BLaER1 treated with 17β-estradiol and CSF1 and Interleukin-3, amounts not matched to agents 10 nM and 100 nM (cell line): ENCODE data around the gene CENPP.

Experiments
- H3K27ac ChIP-seq, 11 experiments: shearing (Covaris generic); formaldehyde crosslinking; 2 replicates each; pipeline ENCODE4 v1.8.1; 2022
- H3K27me3 ChIP-seq, 11 experiments: shearing (Covaris generic); formaldehyde crosslinking; 2 replicates each; pipeline ENCODE4 v1.8.1; 2022
- H3K36me3 ChIP-seq, 11 experiments: shearing (Covaris generic); formaldehyde crosslinking; 2 replicates each; pipeline ENCODE4 v1.8.1; 2022
- H3K4me1 ChIP-seq, 10 experiments: shearing (Covaris generic); formaldehyde crosslinking; 2 replicates each; pipeline ENCODE4 v1.8.1; 2022
- H3K4me2 ChIP-seq, 11 experiments: shearing (Covaris generic); formaldehyde crosslinking; 2 replicates each; pipeline ENCODE4 v1.8.1; 2022
- H3K4me3 ChIP-seq, 10 experiments: shearing (Covaris generic); formaldehyde crosslinking; 2 replicates each; pipeline ENCODE4 v1.8.1; 2022
- H3K9ac ChIP-seq, 11 experiments: shearing (Covaris generic); formaldehyde crosslinking; 2 replicates each; pipeline ENCODE4 v1.8.1; 2022
- H3K9me3 ChIP-seq, 11 experiments: shearing (Covaris generic); formaldehyde crosslinking; replicated peaks in 1 of 11; 2 replicates each; pipeline ENCODE4 v1.8.1; 2022
- H4K20me1 ChIP-seq, 11 experiments: shearing (Covaris generic); formaldehyde crosslinking; 2 replicates each; pipeline ENCODE4 v1.8.1; 2022
- Cebpa-rat ChIP-seq, 11 experiments: shearing (Covaris generic); IDR thresholded peaks; 2 replicates each; pipeline ENCODE4 v1.8.1; 2022

Gene CENPP

DNA sequence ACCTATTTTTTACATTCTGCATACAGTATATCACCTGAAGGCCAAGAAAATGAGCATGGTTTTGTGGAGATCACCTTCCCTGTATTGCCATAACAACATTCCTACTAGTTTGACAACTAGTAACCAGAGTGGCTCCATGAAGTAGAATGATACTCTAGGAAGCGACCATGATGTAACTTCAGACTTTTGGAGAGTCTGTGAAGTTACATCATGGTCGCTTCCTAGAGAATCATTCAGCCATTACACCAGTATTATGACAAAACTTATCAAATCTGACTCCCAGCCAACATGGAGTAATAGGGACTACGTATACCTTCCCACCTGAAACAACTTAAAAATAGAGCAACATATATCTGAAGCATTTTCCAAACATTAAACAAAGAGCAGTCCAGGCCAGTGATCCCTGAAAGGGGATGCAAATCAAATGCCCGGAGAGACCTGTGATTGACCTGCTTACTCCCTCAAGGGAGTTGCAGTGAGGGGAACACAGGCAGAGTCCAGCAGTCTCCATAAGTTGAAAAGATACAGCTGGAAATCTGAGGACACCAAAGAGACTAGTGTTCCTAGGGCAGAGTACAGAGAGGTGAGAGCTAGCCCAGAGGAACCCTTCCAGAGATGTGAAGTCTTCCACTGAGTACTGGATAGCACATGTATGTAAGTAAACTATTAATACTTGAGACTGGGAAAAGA is 202.2 kb downstream of the CENPP start:
- Histone ChIP-seq H4K20me1 (no peaks in the 10 kb centered on the region), H3K27ac (no peak overlapping the region), H3K9me3 (peaks cover 8 to 23% (median 18%) of the 10 kb centered on the region in 11 experiments; a peak in 15 of 22 replicates), H3K4me1 (no peaks in the 10 kb centered on the region; a peak in 1 of 20 replicates), H3K9ac (no peak overlapping the region), H3K36me3 (peaks cover 0 to 6% (median 0%) of the 10 kb centered on the region in 11 experiments; a peak in 3 of 22 replicates), H3K27me3 (no peaks in the 10 kb centered on the region), H3K4me3 (no peak overlapping the region), H3K4me2 (no peak overlapping the region; a peak in 1 of 22 replicates)
- TF ChIP-seq Cebpa-rat (IDR thresholded peaks at IDR 0.05) = no peak

DNA sequence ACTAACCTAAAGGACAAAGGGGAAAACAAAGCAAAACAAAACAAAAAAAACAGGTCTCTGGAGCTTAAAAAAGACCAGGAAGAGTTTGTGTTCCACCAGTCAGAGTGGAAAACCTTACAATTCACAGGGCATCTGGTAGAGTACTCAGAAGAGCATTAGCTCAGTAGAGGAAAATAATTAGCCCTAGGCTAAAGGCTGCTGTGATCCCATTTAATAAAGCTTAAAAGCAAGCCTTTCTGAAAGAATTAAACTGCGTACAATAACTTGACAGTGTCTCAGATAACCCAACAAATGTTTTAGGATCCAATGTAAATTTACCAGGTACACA is 202.7 kb downstream of the CENPP start:
- H3K27me3 ChIP-seq = no peaks in the 10 kb centered on the region
- no peak overlapping the region for H3K9ac ChIP-seq
- H3K4me2 ChIP-seq = no peak overlapping the region
- H3K27ac ChIP-seq = no peak overlapping the region
- H3K36me3 ChIP-seq = peaks cover 0 to 6% (median 0%) of the 10 kb centered on the region in 11 experiments; a peak in 3 of 22 replicates
- H3K4me3 ChIP-seq = no peak overlapping the region
- peaks cover 0 to 2% (median 0%) of the 10 kb centered on the region in 10 experiments; a peak in 5 of 20 replicates for H3K4me1 ChIP-seq
- H3K9me3 ChIP-seq = peaks cover 9 to 28% (median 18%) of the 10 kb centered on the region in 11 experiments; a peak in 15 of 22 replicates
- no peaks in the 10 kb centered on the region for H4K20me1 ChIP-seq
- TF ChIP-seq Cebpa-rat (IDR thresholded peaks at IDR 0.05) = no peak

DNA sequence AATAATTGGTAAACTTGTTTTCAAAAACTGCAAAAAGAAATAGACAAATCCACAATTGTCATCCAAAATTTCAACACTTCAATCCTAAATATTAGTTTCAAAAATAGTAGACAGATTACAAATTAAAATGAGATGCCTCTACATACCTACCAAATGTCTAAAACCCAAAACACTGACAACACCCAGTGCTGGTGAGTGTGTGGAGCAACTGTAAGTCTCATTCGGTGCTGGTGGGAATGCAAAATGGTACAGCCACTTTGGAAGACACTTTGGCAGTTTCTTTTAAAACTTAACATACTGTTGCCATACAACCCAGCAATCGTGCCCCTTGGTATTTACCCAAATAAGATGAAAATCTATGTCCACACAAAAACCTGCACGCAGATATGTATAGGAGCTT is 203.4 kb downstream of the CENPP start:
- no peak for TF ChIP-seq Cebpa-rat (IDR thresholded peaks at IDR 0.05)
- Histone ChIP-seq H4K20me1 (no peaks in the 10 kb centered on the region), H3K27me3 (no peaks in the 10 kb centered on the region), H3K4me3 (no peak overlapping the region), H3K36me3 (peaks cover 0 to 6% (median 0%) of the 10 kb centered on the region in 11 experiments; a peak in 3 of 22 replicates), H3K27ac (no peak overlapping the region), H3K9me3 (peaks cover 9 to 29% (median 18%) of the 10 kb centered on the region in 11 experiments; a peak in 15 of 22 replicates), H3K4me1 (peaks cover 3 to 8% (median 4%) of the 10 kb centered on the region in 10 experiments), H3K9ac (no peak overlapping the region), H3K4me2 (no peak overlapping the region)

DNA sequence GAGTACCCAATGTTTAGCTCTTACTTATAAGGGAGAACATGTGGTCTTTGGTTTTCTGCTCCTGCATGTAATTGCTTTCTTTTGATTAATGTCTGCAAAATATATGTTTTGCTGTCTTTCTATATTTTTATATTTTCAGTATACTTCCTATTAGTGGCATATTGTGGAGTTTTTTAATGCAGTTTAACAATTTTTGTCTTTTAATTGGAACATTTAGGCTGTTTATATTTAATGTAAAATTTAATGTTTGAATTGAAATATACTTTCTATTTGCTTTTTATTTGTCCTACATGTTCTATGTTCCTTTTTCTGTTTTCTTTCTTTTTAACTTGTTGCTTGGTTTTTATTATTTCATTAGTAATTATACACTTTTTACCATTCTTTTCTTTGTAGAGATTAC is 205.1 kb downstream of the CENPP start:
- Histone ChIP-seq H3K9ac (no peak overlapping the region), H3K27me3 (no peaks in the 10 kb centered on the region), H3K4me3 (no peak overlapping the region), H4K20me1 (no peaks in the 10 kb centered on the region), H3K36me3 (peaks cover 0 to 6% (median 0%) of the 10 kb centered on the region in 11 experiments; a peak in 2 of 22 replicates), H3K4me2 (no peak overlapping the region), H3K4me1 (peaks cover 14 to 21% (median 16%) of the 10 kb centered on the region in 10 experiments), H3K9me3 (peaks cover 9 to 29% (median 18%) of the 10 kb centered on the region in 11 experiments; a peak in 15 of 22 replicates), H3K27ac (no peak overlapping the region)
- no peak for TF ChIP-seq Cebpa-rat (IDR thresholded peaks at IDR 0.05)

DNA sequence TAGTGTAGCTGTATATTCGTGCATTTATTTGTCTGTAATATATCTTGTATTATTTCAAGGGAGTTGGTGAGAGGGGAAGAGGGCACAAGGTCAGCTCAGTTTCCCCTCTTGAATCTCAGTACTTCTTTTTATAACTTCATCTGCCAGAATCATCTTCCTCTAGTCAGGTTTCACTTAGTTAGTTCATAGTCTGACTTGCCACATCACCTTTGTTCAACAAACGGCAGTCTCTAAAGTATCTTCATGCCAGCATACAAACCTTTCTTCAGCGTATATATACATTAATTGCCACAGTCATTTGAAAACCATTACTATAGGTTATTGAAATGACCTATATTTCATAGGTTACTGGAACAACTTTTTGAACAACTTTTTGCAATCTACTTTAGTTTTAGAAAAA is 208.5 kb downstream of the CENPP start:
- Histone ChIP-seq H3K4me3 (peak overlapping the region in 1 of 10 experiments; percentile 21; a peak in 1 of 20 replicates), H3K27ac (peak overlapping the region in 9 of 11 experiments; percentile 16 to 71 (median 40); a peak in 14 of 22 replicates), H3K9ac (peak overlapping the region in 2 of 11 experiments; percentile 3 to 32; a peak in 2 of 22 replicates), H3K4me2 (peak overlapping the region; percentile 46 to 86 (median 69); a peak in 21 of 22 replicates), H3K4me1 (peaks cover 14 to 50% (median 16%) of the 10 kb centered on the region in 10 experiments), H4K20me1 (no peaks in the 10 kb centered on the region), H3K36me3 (peaks cover 0 to 6% (median 0%) of the 10 kb centered on the region in 11 experiments; a peak in 2 of 22 replicates), H3K9me3 (peaks cover 9 to 29% (median 18%) of the 10 kb centered on the region in 11 experiments; a peak in 15 of 22 replicates), H3K27me3 (no peaks in the 10 kb centered on the region)
- no peak for TF ChIP-seq Cebpa-rat (IDR thresholded peaks at IDR 0.05)

DNA sequence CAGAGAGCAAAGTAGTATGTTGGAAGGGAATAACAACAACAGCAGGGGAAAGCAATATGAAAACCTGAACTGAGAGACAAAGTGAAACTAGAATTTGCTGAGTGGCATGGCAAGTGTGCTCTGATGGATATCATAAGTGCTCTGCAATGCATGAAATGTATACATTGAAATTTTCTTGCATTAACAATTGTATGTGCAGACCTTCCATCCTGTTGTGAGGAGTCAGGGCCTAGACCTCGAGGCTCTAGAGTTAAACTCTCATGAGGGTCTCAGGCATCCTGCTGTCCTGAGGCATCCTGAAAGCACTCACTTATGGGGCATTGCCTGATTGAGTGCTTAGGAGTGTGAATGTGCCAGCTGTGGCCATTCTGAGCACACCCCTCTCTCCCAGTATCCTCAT is 208.9 kb downstream of the CENPP start:
- Histone ChIP-seq H3K27me3 (no peaks in the 10 kb centered on the region), H3K27ac (peak overlapping the region in 10 of 11 experiments; percentile 27 to 71 (median 43); a peak in 18 of 22 replicates), H3K9ac (peak overlapping the region in 5 of 11 experiments; percentile 3 to 53 (median 32); a peak in 4 of 22 replicates), H3K36me3 (peaks cover 0 to 6% (median 0%) of the 10 kb centered on the region in 11 experiments; a peak in 3 of 22 replicates), H4K20me1 (no peaks in the 10 kb centered on the region), H3K4me3 (peak overlapping the region in 3 of 10 experiments; percentile 20 to 21 (median 21); a peak in 3 of 20 replicates), H3K4me2 (peak overlapping the region; percentile 46 to 86 (median 69); a peak in 21 of 22 replicates), H3K9me3 (peaks cover 9 to 29% (median 18%) of the 10 kb centered on the region in 11 experiments; a peak in 16 of 22 replicates), H3K4me1 (peaks cover 14 to 50% (median 16%) of the 10 kb centered on the region in 10 experiments)
- TF ChIP-seq Cebpa-rat (IDR thresholded peaks at IDR 0.05) = no peak

DNA sequence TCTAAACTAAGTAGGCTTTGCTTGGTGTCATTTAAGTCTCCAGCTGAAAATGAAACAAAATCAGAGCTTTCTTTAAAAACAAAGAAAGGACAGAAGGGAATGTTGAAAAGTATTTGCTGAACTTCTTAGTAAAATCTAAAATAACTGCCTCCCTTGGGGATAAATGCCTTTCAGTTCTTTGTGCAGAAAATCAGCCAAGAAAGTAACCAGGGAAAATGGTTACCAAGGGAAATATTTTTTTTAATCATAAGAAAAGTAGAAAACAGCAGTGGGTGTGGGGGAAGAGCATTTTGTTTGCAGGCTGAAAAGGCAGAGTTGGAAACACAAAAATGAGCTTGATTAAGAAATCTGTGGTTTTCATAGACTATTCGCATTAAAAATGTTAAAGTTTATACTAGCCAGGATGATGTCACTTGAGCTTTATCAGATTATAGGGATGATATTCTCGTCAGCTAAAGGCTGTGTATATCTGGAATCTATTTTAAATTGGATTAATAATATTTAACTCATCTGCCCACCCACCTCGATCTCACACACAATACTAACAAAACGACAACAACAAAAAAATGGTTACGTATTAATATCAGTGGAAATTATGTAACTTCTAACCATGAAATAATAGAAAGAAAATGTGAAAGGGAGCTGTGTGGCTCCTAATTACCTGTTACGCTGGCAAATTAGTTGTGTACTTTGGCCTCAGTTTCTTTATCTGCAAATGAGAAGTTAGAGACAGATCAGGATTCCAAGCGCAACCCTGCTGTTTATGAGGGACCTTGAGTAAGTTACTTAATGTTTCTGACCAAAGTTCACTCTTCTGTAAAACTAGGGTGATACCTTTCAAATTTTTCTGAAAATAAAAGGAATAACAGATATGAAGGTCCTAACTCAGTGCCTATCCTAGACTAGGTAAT is 210.4 kb downstream of the CENPP start, which contains the start of gene ECM2:
ECM2 (minus strand) TSS at position 51 of the 911 bp plus-strand sequence. CDS start 13,124 bp downstream, outside the sequence.
- Histone ChIP-seq H3K4me1 (peaks cover 14 to 50% (median 16%) of the 10 kb centered on the region in 10 experiments), H3K9me3 (peaks cover 9 to 21% (median 16%) of the 10 kb centered on the region in 11 experiments; a peak in 17 of 22 replicates), H3K36me3 (peaks cover 0 to 6% (median 0%) of the 10 kb centered on the region in 11 experiments; a peak in 4 of 22 replicates), H3K27ac (peak within 1 kb of the TSS in 10 of 11 experiments; percentile 33 to 75 (median 60); a peak in 20 of 22 replicates), H3K4me3 (peak within 1 kb of the TSS in 6 of 10 experiments; percentile 2 to 45 (median 30); a peak in 10 of 20 replicates), H3K27me3 (no peaks in the 10 kb centered on the region), H3K9ac (peak within 1 kb of the TSS; percentile 25 to 66 (median 54)), H4K20me1 (no peaks in the 10 kb centered on the region), H3K4me2 (peak within 1 kb of the TSS; percentile 56 to 86 (median 77); a peak in 21 of 22 replicates)
- no peak for TF ChIP-seq Cebpa-rat (IDR thresholded peaks at IDR 0.05)

DNA sequence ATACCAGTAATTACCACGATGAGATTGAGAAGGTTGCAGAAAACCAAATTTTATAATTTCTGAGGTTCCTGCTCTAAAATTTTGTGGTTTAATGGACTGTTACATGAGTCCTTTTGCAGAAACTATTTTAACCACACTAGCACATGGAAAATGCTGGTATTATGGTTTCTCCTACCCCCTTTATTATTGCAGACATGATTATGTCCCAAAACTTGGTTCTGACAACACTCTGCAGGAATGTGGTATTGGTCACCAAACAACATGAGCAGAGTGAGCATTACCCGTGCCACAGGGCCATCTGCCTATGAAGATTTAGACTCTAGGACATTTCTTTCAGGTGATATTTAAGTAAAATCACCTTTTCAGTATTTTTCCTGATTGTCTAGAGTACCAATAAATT is 212.8 kb downstream of the CENPP start:
- H3K9me3 ChIP-seq = peaks cover 9 to 13% (median 11%) of the 10 kb centered on the region in 11 experiments; a peak in 21 of 22 replicates
- H3K27ac ChIP-seq = peak overlapping the region in 3 of 11 experiments; percentile 6 to 75 (median 24); a peak in 5 of 22 replicates
- TF ChIP-seq Cebpa-rat (IDR thresholded peaks at IDR 0.05) = no peak
- H3K36me3 ChIP-seq = peaks cover 0 to 10% (median 0%) of the 10 kb centered on the region in 11 experiments; a peak in 3 of 22 replicates
- H3K4me1 ChIP-seq = peaks cover 14 to 50% (median 16%) of the 10 kb centered on the region in 10 experiments
- no peaks in the 10 kb centered on the region for H3K27me3 ChIP-seq
- H3K4me3 ChIP-seq = no peak overlapping the region
- no peak overlapping the region for H3K9ac ChIP-seq
- H4K20me1 ChIP-seq = no peaks in the 10 kb centered on the region
- H3K4me2 ChIP-seq = peak overlapping the region in 2 of 11 experiments; percentile 21 to 77; a peak in 9 of 22 replicates
